Muscle of back (tissue), 10 donors: ENCODE measurements around the gene SPAM1. TPM values are rescaled to one million over a fixed set of nuclear protein-coding genes. Genes with fewer than 3 reads are reported as not detected.

Source experiments
- polyA plus RNA-seq, 10 donors: library from polyadenylated mRNA; unstranded; fragments of 120-200 nt; gene quantifications; one replicate each; pipeline ENCODE4 v1.2.1, GENCODE V29; 2013; ENCODE audit not compliant: insufficient read length in 10 of 10

Gene SPAM1
- polyA plus RNA-seq, 10 donors: not detected

Other genes starting within 250 kb of the SPAM1 start
- gene WASL, start 176.2 kb upstream of the SPAM1 start, polyA plus RNA-seq: 10 to 100 TPM; 29.2 to 39.0 (median 34.3) TPM
- not detected for gene HYAL4, start 80.1 kb upstream of the SPAM1 start, polyA plus RNA-seq
- gene TMEM229A, start 107.8 kb downstream of the SPAM1 start, polyA plus RNA-seq: under 1 TPM in 3 of 10 donors, not detected in 7; 0.14 to 0.18 (median 0.15) TPM